Cardiac fibroblast (primary cell): ENCODE data around the gene SYNC.

Experiments
- DNase-seq, 2 donors: peaks; one replicate each; pipeline versions ENCODE4 v3.0.0 to v3.0.0-alpha.2; 2010; ENCODE audit warnings: low read depth in 2 of 2
- H3K4me3 ChIP-seq, 2 donors: replicated peaks in 1 of 2; 1 replicate in 1 of 2; 2 replicates in 1 of 2; pipeline ENCODE4 v1.5.1; 2011; ENCODE audit warnings: low read depth in 2 of 2, low read length in 2 of 2, mild to moderate bottlenecking in 2 of 2, moderate library complexity in 1 of 2
- TF ChIP-seq, protein P1 (sequence below): IDR thresholded peaks from one replicate; pipeline ENCODE4 v1.5.1; 2011; ENCODE audit warnings: low read depth, mild to moderate bottlenecking, low read length, inconsistent platforms

Gene SYNC

DNA sequence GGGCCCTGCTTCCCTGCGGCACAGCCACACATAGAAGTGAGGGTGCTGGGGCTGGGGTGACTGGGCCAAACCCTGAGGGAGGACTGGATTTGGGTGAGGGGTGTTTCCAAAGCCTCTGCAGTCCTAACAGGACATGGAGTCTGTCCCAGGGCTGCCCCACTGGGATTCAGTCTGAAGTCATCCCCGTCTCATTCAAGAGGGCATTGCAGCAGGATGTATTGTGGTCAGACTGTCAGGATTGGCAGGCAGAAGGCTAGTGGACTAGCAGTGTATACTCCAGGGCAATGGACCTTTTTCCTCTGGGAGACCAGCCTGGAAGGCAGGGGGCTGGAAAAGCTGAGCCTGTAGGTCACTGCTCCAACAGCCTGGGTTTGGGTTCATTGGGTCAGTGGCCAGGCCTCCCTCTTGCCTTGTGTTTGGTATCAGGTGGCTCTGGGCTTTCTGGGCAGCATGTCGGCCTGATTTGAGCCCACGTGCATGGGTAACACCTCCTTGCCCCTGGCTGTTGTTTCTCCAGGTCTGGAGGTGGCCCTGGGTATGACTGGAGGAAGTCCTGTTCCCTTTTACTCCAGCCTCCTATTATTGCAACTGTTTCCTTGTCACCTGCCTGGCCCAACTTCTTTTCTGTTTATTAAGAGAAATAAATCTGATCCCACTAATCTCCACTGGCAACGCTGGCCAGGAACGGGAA lies 41.0 kb upstream of the SYNC start:
- DNase-seq, result no peak
- no peak overlapping the region for H3K4me3 ChIP-seq
- TF ChIP-seq, protein P1, sequence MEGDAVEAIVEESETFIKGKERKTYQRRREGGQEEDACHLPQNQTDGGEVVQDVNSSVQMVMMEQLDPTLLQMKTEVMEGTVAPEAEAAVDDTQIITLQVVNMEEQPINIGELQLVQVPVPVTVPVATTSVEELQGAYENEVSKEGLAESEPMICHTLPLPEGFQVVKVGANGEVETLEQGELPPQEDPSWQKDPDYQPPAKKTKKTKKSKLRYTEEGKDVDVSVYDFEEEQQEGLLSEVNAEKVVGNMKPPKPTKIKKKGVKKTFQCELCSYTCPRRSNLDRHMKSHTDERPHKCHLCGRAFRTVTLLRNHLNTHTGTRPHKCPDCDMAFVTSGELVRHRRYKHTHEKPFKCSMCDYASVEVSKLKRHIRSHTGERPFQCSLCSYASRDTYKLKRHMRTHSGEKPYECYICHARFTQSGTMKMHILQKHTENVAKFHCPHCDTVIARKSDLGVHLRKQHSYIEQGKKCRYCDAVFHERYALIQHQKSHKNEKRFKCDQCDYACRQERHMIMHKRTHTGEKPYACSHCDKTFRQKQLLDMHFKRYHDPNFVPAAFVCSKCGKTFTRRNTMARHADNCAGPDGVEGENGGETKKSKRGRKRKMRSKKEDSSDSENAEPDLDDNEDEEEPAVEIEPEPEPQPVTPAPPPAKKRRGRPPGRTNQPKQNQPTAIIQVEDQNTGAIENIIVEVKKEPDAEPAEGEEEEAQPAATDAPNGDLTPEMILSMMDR, result no peak

DNA sequence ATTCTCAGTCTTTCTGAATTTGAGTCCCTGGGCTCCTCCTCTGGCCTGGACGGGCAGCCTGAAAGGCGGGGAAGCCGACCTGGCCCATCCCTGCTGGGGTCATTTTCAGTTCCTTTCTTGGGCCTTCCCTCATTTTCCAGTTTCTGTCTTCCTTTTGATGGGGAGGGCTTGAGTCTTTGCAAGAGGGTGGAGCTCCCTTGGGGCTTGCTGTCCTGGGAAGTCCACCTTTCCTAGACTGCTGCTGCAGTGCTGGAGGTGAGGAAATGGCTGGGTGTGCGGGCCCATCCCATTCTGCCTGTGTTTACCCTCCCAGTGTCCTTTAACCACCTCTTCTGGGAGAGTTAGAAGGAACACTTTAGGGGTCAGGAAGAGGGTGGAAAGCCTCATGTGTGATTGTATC lies 40.4 kb upstream of the SYNC start:
- H3K4me3 ChIP-seq, result peak overlapping the region in 1 of 2 donors; percentile 59
- DNase-seq, result no peak
- TF ChIP-seq, protein P1, result no peak

DNA sequence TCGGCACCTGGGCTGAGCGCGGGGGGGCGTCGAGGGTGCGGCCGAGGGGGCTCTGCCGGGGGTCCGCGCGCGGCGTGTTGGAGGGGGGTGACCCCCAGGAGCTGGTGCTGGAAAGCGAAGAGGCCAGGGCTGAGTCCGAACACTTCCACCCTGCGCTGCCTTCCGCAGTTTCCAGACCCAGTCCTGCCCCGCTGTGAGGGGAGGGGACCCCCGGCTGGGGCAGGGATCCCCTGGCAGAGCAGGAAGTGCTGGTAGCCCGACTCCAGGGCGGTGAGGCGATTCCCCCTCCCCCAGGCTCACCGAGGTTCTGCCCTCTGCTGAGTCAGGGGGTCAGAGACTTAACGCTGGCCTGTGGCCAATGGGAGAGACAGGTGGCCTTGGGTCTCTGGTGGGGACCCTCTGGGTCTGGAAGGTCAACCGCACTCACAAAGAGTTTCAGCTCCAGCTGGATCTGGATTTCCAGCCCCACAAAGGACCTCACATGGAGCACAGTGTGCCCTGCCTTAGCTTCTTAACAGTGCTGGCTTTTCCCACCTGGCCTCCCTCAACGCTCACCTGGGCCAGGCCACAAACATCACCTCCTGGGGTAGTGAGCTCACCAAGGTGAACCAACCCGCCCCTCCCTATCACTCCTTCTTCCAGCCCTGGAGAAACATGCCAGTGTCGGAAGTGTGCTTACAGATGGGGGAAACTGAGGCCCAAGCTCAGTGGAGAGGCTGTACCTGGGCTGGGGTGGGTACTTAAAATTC lies 39.8 kb upstream of the SYNC start:
- TF ChIP-seq, protein P1, result no peak
- H3K4me3 ChIP-seq, result peak overlapping the region; percentile 50 to 59
- no peak for DNase-seq

DNA sequence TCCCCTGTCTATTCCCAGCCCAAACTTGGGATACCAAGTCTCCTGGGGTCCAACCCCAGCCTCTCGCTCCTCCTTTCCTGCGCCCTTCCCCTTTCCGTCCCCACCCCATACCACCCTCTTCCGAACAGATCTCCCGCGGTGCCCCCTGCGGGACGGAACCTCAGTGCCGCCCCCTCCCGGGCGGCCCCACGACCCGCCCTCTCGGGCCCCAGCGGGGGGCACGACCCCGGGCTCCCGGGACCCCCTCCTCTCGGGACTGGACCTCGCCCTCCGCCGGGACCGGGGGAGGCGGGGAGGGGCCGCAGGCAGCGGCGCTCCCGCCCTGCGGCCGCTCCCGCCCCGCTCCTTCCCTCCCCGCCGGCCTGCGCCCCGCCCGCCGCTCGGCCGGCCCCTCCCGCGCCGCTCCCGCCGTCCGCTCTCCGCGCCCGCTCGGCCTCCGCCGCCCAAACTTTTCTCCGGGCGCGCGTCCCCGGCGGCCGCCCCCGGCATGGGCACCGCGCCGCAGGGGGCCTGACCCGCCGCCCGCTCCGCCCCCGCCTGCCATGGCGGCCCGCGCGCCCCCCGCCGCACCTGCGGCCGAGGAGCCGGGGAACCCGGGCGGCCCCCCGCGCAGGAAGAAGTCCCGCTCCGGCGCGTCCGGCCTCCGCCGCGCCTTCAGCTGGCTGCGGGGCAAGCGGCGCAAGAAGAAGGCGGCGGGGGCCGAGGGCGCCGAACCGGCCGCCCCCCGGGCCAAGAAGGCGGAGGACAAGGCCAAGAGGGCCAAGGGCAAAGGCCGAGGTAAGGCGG lies 39.0 kb upstream of the SYNC start:
- DNase-seq, result no peak

DNA sequence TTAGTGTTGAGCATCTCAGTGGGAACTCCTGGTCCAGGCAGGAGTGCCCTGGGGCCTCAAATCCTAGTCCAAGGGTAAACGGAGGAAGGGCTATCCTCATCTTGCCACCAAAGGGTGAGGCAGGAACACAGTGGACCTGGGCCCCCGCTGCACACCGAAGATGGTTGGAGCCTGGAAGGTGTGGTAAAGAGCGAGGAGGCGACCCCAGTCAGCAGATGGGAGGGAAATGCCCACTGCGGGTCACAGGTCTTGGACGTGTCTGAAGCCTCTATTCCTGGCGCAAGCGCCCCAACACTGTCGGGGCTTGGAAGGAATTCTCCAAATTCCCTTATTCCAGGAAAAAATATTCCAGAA lies 38.5 kb upstream of the SYNC start:
- peak overlapping the region; percentile 53 to 59 for H3K4me3 ChIP-seq
- no peak for DNase-seq
- TF ChIP-seq, protein P1, result no peak

More for the DNA sequence above, 39.0 kb upstream of the SYNC start:
- H3K4me3 ChIP-seq, result peak overlapping the region; percentile 53 to 59
- TF ChIP-seq, protein P1, result peak; percentile 29

DNA sequence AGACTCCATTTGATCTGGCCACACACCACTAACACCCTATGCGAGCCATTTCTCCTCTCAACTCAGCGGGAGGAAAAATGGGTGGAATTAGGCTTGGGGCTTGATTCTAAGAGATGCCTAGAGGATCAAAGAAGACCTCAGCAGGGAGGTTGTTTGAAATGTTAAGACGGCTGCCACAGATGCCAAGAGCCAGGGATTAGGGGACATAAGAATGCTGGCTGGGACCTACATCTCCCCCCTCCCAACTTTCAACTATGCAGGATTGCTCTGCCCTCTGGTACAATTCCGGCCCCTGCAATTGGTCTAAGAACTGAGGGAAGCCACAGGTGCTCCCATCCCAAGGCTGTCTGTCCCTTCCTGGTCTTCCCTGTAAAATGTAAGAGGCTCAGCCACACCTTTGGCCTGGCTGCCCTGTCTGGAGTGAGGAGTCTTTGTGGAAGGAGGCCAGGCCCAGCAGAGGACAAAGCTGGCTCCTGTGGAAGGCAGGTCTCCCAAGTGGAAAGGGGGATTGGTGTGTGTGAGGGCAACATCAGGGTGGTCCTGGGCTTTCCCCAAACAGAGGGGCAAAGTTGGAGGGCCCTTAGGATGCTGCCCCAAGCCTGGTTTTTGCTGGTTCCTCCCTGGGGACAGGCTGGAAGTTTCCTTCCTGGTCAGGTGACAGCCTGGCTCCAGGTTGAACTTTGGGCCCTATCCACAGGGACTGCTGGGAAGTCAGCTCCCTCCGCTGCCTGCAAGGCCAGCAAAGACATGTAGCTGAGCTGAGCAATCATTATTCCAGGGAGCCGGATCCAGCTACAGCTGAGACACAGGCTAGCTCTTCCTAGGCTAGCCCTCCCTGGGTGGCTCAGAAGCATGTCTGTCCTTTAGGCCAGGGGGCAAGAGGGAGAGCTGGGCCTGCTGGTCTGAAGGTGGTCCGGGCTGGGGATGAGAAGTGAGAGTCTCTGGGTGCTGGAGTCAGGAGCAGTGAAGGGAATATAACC lies 34.5 kb upstream of the SYNC start:
- TF ChIP-seq, protein P1, result no peak
- H3K4me3 ChIP-seq, result no peak overlapping the region
- no peak for DNase-seq
